Suprapubic skin (tissue), 4 donors: Measurements from ENCODE around the gene SRPRA. TPM values are rescaled to one million over a fixed set of nuclear protein-coding genes. Genes with fewer than 3 reads are reported as not detected.
"Not testable (repeated sequence)": the region's sequence is repeated elsewhere in the genome, so short reads cannot be mapped to it uniquely, and the experiment has no call there.

ENCODE experiments used
- DNase-seq, 2 donors: peaks; one replicate each; pipeline ENCODE4 v3.0.0-alpha.2; 2019; ENCODE audit warnings: low spot score in 2 of 2
- H3K27ac ChIP-seq: fragments of 200-600 bp; sonication (generic); one replicate; pipeline ENCODE4 v1.5.1; 2019
- H3K27me3 ChIP-seq: fragments of 200-600 bp; sonication (generic); one replicate; pipeline ENCODE4 v1.5.1; 2019
- H3K36me3 ChIP-seq: fragments of 200-600 bp; sonication (generic); one replicate; pipeline ENCODE4 v1.5.1; 2019
- H3K4me1 ChIP-seq: fragments of 200-600 bp; sonication (generic); one replicate; pipeline ENCODE4 v1.5.1; 2019
- H3K4me3 ChIP-seq: fragments of 200-600 bp; sonication (generic); one replicate; pipeline ENCODE4 v1.5.1; 2019; ENCODE audit warnings: mild to moderate bottlenecking
- H3K9me3 ChIP-seq: fragments of 200-600 bp; sonication (generic); one replicate; pipeline ENCODE4 v1.5.1; 2019
- EP300 ChIP-seq: sonication (generic); formaldehyde crosslinking; IDR thresholded peaks from one replicate; pipeline ENCODE4 v1.6.1; 2017; ENCODE audit warnings: antibody characterized with exemption
- POLR2A ChIP-seq, 2 donors: fragments of 450-650 bp; IDR thresholded peaks; one replicate each; pipeline ENCODE4 v1.6.1; 2017; ENCODE audit warnings: antibody characterized with exemption in 2 of 2, mild to moderate bottlenecking in 2 of 2, moderate library complexity in 2 of 2
- POLR2AphosphoS5 ChIP-seq, 3 donors: sonication (generic); formaldehyde crosslinking; IDR thresholded peaks; one replicate each; pipeline ENCODE4 v1.6.1; 2017; ENCODE audit warnings: antibody characterized with exemption in 3 of 3
- WGBS: methylation state at CpG from one replicate; pipeline ENCODE4 v1.1.5; 2018; 5-methylcytosine and 5-hydroxymethylcytosine counted together
- total RNA-seq, 4 donors: library from RNA; depleted of rRNA; stranded (reverse); fragments of >200 nt; gene quantifications; one replicate each; pipeline ENCODE4 v1.1.0, GENCODE V29; 2016
- TF ChIP-seq, protein P1 (sequence below), 2 donors: fragments of 200-600 bp in 1 of 2; fragments of 450-650 bp in 1 of 2; sonication (generic) in 1 of 2; IDR thresholded peaks; one replicate each; pipeline ENCODE4 v1.5.1; 2016 to 2019; ENCODE audit warnings: antibody characterized with exemption in 2 of 2, mild to moderate bottlenecking in 1 of 2, moderate library complexity in 1 of 2

The SRPRA gene
- total RNA-seq, 4 donors from 2014 or later, result 84.9 to 108 (median 97.0) TPM

DNA sequence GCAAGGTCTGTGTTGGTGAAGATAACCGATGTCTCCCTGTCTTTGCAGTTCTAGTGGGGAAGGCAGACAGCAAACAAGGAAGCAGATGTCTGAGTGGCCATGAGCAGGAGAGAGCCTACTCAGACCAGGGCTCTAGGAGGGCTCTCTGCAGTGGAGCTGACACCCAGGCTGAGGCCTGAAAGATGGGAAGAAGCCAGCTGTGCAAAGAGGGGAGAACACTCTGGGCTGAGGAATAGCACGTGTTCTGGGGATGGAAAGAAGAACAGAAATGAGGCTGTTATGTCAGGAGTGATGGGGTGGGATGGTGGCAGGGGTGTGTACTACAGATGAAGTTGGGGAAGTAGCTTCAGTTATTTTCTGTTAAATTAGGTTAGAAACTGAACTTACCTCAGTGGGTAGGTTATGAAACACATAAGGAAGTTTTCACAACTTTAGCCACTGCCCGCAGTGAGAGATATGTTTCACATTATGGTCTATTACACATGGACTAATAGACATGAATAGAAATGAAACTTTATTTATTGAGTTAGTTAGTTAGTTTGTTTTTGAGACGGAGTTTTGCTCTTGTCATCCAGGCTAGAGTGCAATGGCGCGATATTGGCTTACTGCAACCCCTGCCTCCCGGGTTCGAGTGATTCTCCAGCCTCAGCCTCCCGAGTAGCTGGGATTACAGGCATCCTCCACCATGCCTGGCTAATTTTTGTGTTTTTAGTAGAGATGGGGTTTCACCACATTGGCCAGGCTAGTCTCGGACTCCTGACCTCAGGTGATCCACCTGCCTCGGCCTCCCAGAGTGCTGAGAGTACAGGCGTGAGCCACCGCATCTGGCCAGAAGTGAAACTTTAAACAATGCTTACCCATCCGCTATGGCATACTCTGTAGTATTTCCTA is 43.0 kb upstream of the SRPRA start:
- no peak overlapping the region for H3K27ac ChIP-seq

DNA sequence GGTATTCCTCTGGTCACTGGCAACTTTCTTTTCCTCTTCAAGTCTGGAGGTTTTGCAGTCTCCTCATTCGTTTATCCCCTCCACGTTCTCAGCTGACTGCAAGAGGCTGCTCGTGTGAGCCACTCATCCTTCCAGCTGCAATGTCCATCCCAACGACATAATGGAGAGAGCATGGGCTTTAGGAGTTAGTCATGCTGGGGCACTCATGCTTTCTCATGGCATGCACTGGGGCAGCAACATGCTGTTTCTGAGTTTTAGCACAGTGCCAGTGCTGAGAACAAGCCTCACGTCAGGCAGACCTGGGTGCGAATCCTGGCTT is 42.3 kb upstream of the SRPRA start:
- Histone ChIP-seq H3K27ac (no peak overlapping the region), H3K27me3 (no peaks in the 10 kb centered on the region), H3K4me1 (peaks cover 19% of the 10 kb centered on the region), H3K4me3 (no peak overlapping the region), H3K9me3 (no peaks in the 10 kb centered on the region), H3K36me3 (peaks cover 11% of the 10 kb centered on the region)
- TF ChIP-seq, protein P1, sequence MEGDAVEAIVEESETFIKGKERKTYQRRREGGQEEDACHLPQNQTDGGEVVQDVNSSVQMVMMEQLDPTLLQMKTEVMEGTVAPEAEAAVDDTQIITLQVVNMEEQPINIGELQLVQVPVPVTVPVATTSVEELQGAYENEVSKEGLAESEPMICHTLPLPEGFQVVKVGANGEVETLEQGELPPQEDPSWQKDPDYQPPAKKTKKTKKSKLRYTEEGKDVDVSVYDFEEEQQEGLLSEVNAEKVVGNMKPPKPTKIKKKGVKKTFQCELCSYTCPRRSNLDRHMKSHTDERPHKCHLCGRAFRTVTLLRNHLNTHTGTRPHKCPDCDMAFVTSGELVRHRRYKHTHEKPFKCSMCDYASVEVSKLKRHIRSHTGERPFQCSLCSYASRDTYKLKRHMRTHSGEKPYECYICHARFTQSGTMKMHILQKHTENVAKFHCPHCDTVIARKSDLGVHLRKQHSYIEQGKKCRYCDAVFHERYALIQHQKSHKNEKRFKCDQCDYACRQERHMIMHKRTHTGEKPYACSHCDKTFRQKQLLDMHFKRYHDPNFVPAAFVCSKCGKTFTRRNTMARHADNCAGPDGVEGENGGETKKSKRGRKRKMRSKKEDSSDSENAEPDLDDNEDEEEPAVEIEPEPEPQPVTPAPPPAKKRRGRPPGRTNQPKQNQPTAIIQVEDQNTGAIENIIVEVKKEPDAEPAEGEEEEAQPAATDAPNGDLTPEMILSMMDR (IDR thresholded peaks at IDR 0.05), result no peak
- TF ChIP-seq POLR2A (IDR thresholded peaks at IDR 0.05) (no peak), EP300 (no peak), POLR2AphosphoS5 (IDR thresholded peaks at IDR 0.05) (no peak)
- WGBS, result 59% methylated on average over 5 of the region's 6 CpGs
- DNase-seq, result no peak

More for the DNA sequence above, 43.0 kb upstream of the SRPRA start:
- no peak for TF ChIP-seq POLR2A (IDR thresholded peaks at IDR 0.05)
- TF ChIP-seq, protein P1 (IDR thresholded peaks at IDR 0.05), result no peak
- no peak for TF ChIP-seq EP300
- no peak for TF ChIP-seq POLR2AphosphoS5 (IDR thresholded peaks at IDR 0.05)
- no peak for DNase-seq
- Histone ChIP-seq H3K4me3 (no peak overlapping the region), H3K27me3 (no peaks in the 10 kb centered on the region), H3K36me3 (peaks cover 11% of the 10 kb centered on the region), H3K4me1 (peaks cover 19% of the 10 kb centered on the region), H3K9me3 (no peaks in the 10 kb centered on the region)
- 89% methylated on average over 14 of the region's 14 CpGs for WGBS

DNA sequence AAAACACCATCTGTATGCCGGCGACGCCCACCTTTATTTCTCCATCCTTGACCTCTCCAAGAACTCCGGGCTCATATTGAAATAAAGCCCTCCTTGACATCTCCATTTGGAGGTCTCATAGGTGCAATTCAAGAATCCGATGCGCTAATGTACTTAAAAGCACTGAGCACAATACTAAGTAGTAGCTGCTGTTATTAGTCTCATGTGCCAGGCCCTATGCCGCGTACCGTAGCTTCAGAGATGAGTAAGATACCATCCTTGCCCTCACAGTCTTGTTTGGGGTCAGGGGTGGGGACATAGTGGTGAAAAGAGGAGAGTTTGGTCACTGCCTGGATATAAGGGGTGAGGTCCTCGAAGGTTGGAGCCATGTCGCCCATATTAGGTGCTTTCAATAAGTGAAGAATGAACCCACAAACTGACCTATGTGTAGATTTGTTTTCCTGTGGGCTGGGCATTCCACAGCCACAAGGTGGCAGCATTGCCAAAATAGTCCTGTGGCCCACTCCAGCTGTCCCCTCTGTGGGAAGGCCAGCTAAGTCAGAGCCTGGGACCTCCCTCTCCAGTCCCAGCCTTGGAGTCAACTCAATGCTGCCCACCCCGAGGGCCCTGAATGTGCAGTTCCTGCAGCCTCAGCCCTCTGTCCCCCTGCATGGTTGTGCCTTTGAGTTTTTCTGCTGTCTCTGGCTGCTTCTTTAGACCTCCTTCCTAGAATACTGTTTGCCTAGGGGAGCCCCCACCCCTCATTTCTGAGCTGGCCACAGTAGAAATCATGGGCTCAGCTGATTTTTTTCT is 41.7 kb upstream of the SRPRA start:
- H3K36me3 ChIP-seq, result peaks cover 11% of the 10 kb centered on the region
- peaks cover 19% of the 10 kb centered on the region for H3K4me1 ChIP-seq
- WGBS, result 65% methylated on average over 12 of the region's 12 CpGs
- H3K27me3 ChIP-seq, result no peaks in the 10 kb centered on the region
- peak; percentile 84 to 85 for DNase-seq
- TF ChIP-seq POLR2A (IDR thresholded peaks at IDR 0.05) (no peak), POLR2AphosphoS5 (IDR thresholded peaks at IDR 0.05) (no peak)
- TF ChIP-seq, protein P1 (IDR thresholded peaks at IDR 0.05), result peak; percentile 52 to 79
- H3K27ac ChIP-seq, result no peak overlapping the region
- no peak overlapping the region for H3K4me3 ChIP-seq
- H3K9me3 ChIP-seq, result no peaks in the 10 kb centered on the region

DNA sequence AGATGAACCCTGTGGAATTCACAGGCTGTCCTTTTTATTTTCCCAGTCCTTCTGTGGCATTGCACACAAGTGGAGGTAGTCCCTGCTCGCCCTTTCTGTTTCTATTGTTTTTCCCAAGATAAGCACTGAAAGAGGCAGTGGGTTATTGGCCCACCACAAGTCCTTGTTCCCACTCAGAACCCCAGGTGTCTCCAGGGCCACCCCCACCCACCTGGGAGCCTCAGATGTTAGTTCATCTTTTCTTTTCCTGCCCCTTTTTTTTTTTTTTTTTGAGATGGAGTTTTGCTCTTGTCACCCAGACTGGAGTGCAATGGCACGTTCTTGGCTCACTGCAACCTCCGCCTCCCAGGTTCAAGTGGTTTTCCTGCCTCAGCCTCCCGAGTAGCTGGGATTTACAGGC is 40.1 kb upstream of the SRPRA start:
- not testable (repeated sequence) for H3K27me3 ChIP-seq, DNase-seq, H3K27ac ChIP-seq, H3K9me3 ChIP-seq, H3K4me3 ChIP-seq
- WGBS, result 89% methylated on average over 4 of the region's 4 CpGs
- H3K4me1 ChIP-seq, result peaks cover 30% of the 10 kb centered on the region
- H3K36me3 ChIP-seq, result peaks cover 11% of the 10 kb centered on the region

DNA sequence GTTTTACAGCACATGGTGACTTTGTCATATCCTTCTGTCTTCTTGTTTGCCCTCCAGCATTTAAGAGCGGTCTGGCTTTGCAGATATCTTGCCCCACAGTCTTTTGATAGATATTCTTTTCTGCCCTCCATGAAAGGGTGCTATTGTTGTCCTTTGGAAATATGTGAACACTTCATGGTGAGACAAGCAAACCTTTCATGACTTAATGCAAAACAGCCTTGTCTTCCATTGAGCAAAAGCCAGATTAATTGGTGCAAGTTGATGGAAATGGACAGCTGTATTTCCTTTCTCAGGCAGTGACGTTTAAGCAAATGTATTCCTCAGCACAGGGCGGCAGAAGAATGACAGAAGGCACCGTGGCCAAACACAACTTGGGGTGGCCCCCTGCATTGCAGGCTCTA is 39.6 kb upstream of the SRPRA start:
- DNase-seq, result no peak
- Histone ChIP-seq H3K36me3 (peaks cover 11% of the 10 kb centered on the region), H3K9me3 (no peaks in the 10 kb centered on the region), H3K4me3 (no peak overlapping the region), H3K27ac (no peak overlapping the region), H3K27me3 (no peaks in the 10 kb centered on the region), H3K4me1 (peaks cover 34% of the 10 kb centered on the region)
- TF ChIP-seq EP300 (no peak), POLR2AphosphoS5 (IDR thresholded peaks at IDR 0.05) (no peak), POLR2A (IDR thresholded peaks at IDR 0.05) (no peak)
- TF ChIP-seq, protein P1 (IDR thresholded peaks at IDR 0.05), result no peak
- WGBS, result 71% methylated on average over 4 of the region's 4 CpGs
